Brain microvascular endothelial cell (primary cell): ENCODE results near the gene MIOX.

Experiments used
- DNase-seq: peaks from one replicate; pipeline ENCODE4 v3.0.0-alpha.2; 2020
- H3K27ac ChIP-seq: fragments of 250-450 bp; sonication (Bioruptor Pico); 2 replicates; pipeline ENCODE4 v1.5.1; 2020; ENCODE audit warnings: mild to moderate bottlenecking, moderate library complexity
- H3K27me3 ChIP-seq: fragments of 250-450 bp; sonication (Bioruptor Pico); replicated peaks from 2 replicates; pipeline ENCODE4 v1.5.1; 2020; ENCODE audit warnings: mild to moderate bottlenecking
- H3K36me3 ChIP-seq: fragments of 250-450 bp; sonication (Bioruptor Pico); replicated peaks from 2 replicates; pipeline ENCODE4 v1.5.1; 2020; ENCODE audit warnings: mild to moderate bottlenecking
- H3K4me3 ChIP-seq: 2 replicates; pipeline ENCODE4 v1.5.1; 2011; ENCODE audit warnings: low read depth, mild to moderate bottlenecking, control low read depth, low read length, moderate library complexity
- in situ Hi-C: cut with HindIII; loops from 2 replicates; pipeline ENCODE4 v1.10.0; 2017; ENCODE audit warnings: low sequenced_read_pairs, low pct_ligation_motif_present
- TF ChIP-seq, protein P1 (sequence below): IDR thresholded peaks from 2 replicates; pipeline ENCODE4 v1.5.1; 2011; ENCODE audit warnings: low read depth, mild to moderate bottlenecking, moderate library complexity, low read length, control low read depth, inconsistent platforms; ENCODE audit errors: missing control alignments

Gene MIOX

DNA sequence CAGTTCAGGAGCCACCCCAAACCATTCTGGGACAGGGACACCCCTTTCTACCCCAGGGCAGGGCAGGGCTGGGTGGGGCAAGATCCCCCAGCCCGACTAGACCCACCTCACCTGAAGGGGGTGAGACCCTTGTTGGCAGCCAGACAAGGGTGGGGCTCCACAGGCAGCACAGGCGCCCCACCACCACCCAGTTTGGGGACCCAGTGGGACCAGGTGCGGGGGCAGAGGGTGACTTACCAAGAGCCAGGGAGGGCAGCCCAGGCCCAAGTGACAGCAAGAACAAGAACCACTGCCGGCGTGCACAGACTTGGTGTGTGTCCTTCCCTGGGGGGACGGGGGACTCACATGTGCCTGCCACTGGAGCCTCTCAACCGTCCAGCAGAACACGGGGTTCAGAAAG, 3.1 kb upstream of the MIOX start:
- TF ChIP-seq, protein P1, sequence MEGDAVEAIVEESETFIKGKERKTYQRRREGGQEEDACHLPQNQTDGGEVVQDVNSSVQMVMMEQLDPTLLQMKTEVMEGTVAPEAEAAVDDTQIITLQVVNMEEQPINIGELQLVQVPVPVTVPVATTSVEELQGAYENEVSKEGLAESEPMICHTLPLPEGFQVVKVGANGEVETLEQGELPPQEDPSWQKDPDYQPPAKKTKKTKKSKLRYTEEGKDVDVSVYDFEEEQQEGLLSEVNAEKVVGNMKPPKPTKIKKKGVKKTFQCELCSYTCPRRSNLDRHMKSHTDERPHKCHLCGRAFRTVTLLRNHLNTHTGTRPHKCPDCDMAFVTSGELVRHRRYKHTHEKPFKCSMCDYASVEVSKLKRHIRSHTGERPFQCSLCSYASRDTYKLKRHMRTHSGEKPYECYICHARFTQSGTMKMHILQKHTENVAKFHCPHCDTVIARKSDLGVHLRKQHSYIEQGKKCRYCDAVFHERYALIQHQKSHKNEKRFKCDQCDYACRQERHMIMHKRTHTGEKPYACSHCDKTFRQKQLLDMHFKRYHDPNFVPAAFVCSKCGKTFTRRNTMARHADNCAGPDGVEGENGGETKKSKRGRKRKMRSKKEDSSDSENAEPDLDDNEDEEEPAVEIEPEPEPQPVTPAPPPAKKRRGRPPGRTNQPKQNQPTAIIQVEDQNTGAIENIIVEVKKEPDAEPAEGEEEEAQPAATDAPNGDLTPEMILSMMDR, result no peak
- DNase-seq, result no peak
- Histone ChIP-seq H3K27me3 (peaks cover 11% of the 10 kb centered on the region), H3K36me3 (no peaks in the 10 kb centered on the region), H3K27ac (no peak overlapping the region), H3K4me3 (no peak overlapping the region)
- in situ Hi-C loops, result no loop called here

DNA sequence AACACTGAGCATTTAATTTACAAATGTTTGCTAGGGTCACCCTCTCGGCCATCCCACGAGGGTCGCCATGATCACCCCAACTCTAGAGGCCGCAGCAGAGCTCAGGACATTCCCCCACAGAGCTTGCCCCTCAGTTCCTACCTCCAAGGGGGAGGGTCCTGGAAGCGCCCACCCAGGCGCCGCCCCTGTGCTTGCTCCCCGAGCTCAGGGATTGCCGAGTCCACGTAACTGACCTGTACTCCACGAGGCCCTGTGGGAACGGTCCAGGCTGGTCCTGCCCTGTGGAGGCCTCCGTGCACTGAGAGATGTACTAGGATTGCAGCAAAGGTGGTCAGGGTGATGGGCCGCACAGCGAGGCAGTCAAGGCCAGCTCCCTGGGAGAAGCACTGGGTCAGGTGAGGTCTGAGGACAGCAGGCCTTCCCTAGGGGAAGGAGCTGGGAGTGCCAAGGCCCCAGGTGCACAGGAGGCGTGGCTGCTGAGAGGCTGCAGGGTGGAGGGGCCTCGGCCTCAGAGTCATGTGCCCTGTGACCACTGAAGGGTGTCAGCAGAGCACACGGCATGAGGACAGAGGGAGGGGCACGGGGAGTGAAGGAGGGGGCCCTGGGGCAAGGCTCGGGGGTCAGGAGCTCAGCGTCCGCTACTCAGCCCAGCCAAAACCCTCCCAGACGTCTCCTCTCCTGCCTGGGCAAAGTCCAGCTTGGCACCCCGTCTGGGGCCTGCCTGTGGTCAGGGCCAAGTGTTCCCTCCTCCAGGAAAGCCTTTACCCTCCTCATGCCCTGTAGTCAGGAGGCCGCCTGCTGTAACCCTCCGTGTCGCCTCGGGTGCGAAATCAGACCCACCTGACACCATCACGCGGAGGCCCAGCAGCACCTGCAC, 2.4 kb upstream of the MIOX start:
- Histone ChIP-seq H3K27ac (no peak overlapping the region), H3K36me3 (no peaks in the 10 kb centered on the region), H3K27me3 (peaks cover 11% of the 10 kb centered on the region), H3K4me3 (no peak overlapping the region)
- TF ChIP-seq, protein P1, result no peak
- no peak for DNase-seq
- in situ Hi-C loops, result no loop called here

DNA sequence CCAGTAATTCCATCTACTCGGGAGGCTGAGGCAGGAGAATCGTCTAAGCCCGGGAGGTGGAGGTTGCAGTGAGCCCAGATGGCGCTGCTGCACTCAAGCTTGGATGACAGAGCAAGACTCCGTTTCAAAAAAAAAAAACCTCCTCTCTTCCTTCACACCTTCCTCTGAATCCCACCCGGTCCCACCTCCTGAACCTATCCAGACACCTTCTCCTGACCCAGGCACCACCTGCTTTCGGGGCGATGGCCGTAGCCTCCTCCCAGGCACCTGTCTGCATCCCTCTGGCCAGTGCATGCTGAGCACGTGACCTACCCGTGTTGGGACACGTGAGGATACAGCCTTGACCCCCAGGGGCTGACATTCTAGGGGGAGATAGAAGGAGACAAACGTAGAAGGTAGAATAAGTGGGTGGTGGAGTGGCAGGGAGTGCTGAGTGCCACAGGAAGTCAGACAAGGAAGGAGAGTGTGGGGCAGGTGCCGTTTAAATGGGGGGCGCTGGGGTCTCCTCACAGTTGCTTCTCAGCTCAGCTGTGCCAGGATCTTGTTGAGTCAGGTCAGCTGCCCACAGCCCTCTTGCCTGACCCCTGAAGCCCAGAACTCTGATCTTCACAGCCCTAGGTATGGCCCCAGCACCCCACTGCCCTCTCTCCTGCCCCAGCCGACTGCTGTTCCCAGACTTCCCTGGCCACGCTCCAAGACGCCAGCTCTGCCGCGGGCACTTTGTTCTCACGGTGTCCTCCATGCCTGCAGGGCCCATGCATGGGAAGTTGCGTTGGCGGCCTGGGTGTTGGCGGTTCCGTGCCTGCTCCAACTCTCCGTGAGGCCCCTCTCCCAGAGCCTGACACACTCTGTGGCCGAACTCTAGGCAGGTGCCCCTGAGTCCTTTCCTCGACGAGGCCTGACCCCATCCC, 1.2 kb upstream of the MIOX start:
- in situ Hi-C loops, result no loop called here
- TF ChIP-seq, protein P1, result no peak
- Histone ChIP-seq H3K4me3 (no peak overlapping the region), H3K27ac (no peak overlapping the region), H3K36me3 (no peaks in the 10 kb centered on the region), H3K27me3 (peaks cover 7% of the 10 kb centered on the region)
- no peak for DNase-seq

DNA sequence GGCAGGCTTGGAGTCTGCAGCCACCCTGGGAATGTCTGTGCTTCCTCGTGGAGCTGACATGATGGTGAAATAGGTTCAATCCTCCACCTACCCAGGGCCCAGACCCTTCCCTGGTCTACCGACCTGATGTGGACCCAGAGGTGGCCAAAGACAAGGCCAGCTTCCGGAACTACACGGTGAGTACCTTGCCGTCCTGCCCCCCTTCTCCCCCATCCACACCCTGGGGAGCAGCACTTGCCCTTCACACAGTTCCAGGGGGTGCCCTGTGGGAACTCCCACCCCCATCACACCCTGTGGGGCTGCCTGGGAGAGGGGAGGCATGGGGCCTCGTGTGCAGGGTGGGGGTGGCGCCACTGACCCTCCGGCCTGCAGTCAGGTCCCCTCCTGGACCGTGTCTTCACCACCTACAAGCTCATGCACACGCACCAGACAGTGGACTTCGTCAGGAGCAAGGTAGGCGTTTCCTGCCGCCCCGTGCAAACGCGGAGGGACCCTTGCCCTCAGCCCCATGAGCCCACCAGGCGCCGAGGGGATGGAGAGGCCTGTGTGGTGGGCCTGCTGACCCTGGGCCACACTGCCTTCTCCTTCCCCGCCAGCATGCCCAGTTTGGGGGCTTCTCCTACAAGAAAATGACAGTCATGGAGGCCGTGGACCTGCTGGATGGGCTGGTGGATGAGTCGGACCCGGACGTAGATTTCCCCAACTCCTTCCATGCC, 789 bp downstream of the MIOX start:
- no peak for DNase-seq
- in situ Hi-C loops, result no loop called here
- no peak overlapping the region for H3K27ac ChIP-seq
- no peaks in the 10 kb centered on the region for H3K27me3 ChIP-seq
- no peak overlapping the region for H3K4me3 ChIP-seq
- no peaks in the 10 kb centered on the region for H3K36me3 ChIP-seq
- TF ChIP-seq, protein P1, result no peak

DNA sequence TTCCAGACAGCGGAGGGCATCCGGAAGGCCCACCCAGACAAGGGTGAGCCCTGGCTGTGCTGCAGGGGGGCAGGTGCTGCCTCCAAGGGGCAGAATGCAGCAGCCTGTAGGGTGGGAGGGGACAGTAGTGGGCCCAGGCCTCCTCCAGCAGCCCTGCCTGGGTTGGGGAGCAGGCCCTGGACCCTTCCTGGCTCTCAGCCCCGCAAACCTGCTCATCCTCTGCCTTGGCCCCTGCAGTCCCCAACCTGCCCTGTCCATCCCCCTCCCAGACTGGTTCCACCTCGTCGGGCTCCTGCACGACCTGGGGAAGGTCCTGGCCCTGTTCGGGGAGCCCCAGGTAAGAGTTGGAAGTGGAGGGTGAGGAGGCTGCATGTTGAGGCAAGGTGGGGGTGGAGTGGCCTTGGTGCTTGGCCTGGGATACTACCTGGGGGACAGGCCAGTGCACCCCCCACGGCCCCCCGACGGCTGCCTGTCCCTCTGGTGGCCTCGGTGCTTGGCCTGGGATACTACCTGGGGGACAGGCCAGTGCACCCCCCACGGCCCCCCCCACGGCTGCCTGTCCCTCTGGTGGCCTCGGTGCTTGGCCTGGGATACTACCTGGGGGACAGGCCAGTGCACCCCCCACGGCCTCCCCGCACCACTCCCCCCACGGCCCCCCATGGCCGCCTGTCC, 1.5 kb downstream of the MIOX start:
- H3K27me3 ChIP-seq, result no peaks in the 10 kb centered on the region
- no peak for DNase-seq
- in situ Hi-C loops, result no loop called here
- H3K4me3 ChIP-seq, result no peak overlapping the region
- H3K27ac ChIP-seq, result no peak overlapping the region
- TF ChIP-seq, protein P1, result no peak
- H3K36me3 ChIP-seq, result no peaks in the 10 kb centered on the region
